Stimulated activated CD4-positive, alpha-beta T cell treated with anti-CD3 and anti-CD28 coated beads, TNF-alpha, amount 100 ng/mL, for 1 hour (primary cell): ENCODE measurements around the gene CSNK1A1.
"Not testable (repeated sequence)": the region's sequence is repeated elsewhere in the genome, so short reads cannot be mapped to it uniquely, and the experiment has no call there.

ENCODE experiments used
- DNase-seq, 3 donors: peaks; one replicate each; pipeline ENCODE4 v3.0.0-alpha.2; 2020; ENCODE audit warnings: low read depth in 3 of 3, low spot score in 1 of 3

Gene CSNK1A1

DNA sequence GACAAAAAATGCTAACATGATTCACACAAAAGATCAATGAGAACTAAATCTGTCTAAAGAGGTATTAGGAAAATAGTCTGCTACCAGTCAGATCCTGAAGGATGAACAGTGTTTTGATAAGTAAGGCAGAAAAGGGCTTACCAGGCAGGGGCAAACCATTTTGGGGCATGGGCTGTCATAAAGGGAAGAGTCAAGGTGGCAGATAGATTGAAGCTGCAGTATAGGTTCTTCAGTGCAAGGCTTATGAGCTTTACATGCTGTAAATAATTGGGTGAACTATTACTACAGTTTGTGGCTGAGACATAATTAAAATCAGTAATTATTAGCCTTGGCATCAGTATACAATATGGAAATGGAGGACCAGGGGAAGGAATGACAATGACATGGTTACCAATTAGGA, 21.8 kb downstream of the CSNK1A1 start:
- no peak for DNase-seq

- no peak for DNase-seq
Observed at GRCh38 chr5:149528281-149529060, 22.8 kb downstream of the CSNK1A1 start.

DNA sequence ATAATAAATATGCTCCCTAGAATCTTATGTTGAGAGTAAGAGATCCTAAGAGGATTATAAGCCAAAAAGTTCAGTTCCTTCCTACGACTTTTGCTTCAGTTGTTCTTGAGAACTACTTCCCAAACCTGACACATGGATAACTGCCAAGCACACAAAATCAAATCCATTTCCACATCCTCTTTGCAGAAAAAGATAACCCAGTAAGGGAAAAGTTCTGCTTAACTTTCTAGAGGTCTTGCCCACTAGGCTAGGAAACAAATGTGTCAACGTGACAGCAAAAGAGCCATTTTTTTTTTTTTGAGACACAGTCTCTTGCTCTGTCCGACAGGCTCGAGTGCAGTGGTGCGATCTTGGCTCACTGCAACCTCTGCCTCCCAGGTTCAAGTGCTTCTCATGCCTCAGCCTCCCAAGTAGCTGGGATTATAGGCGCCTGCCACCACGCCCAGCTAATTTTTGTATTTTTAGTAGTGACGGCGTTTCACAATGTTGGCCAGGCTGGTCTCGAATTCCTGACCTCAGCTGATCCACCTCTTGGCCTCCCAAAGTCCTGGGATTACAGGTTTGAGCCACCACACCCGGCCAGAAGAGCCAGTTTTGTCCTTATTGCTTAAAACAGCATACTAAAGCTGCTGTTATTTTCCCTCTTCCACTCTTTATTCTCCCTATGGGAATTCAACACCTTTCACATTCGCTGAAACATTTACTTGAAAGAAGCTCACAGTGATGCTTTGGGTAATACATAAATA, 24.2 kb downstream of the CSNK1A1 start:
- DNase-seq, result no peak

DNA sequence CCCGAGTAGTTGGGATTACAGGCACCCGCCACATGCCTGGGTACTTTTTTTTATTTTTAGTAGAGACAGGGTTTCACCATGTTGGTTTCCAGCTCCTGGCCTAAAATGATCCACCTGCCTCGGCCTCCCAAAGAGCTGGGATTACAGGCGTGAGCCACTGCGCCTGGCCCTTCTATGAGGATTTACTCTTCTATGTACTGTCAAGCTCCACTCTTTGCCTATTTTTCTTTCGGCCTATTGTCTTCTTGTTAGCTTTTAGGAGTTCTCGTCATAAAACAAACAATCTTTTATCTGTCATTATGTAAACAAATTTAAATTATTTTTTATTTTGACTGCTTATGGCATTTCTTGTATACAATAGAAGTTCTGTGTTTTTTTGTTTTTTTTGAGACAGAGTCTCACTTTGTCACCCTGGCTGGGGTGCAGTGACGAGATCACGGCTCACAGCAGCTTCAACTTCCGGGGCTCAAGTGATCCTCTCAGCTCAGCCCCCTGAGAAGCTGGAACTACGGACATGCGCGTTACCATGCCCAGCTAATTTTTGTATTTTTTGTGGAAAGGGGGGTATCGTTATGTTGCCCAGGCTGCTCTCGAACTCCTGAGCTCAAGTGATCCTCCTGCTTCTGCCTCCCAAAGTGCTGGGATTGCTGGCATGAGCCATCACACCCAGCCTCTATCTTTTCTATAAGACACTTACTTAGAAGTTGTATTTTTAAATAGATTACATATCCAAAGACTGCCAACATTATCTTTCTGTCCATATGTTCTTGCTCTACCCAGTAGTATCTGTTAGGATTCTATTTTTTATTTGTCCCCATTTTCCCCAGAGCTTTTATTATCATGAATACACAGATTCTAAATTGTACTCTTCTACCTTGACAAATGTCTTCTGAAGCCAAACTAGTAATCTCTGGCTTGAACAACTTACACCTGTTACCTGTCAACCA, 29.2 kb downstream of the CSNK1A1 start:
- DNase-seq, result no peak

- no peak for DNase-seq
Observed at GRCh38 chr5:149519601-149520000, 31.6 kb downstream of the CSNK1A1 start.

GRCh38 chr5:149518620-149519019, 32.6 kb downstream of the CSNK1A1 start:
- no peak for DNase-seq

- DNase-seq, result no peak
Observed at GRCh38 chr5:149517461-149518122, 33.6 kb downstream of the CSNK1A1 start.

GRCh38 chr5:149514512-149514911, 36.7 kb downstream of the CSNK1A1 start:
- no peak for DNase-seq

DNA sequence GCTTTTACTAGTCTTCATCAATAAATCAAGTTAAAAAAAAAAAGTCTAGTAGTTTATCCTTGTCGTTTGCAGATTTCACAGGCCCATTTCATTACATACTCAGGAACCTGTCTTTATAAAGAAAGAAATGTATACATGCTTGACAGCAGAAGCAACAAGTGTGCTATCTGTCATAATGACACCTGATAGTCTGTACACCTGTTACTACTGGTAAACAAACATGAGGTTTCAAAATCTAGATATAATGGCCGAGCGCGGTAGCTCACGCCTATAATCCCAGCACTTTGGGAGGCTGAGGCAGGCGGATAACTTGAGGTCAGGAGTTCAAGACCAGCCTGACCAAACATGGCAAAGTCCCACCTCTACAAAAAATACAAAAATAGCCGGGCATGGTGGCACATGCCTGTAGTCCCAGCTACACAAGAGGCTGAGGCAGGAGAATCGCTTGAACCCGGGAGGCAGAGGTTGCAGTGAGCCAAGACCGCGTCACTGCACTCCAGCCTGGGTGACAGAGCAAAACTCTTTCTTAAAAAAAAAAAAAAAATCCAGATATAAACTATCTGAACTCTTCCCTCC, 37.8 kb downstream of the CSNK1A1 start:
- not testable (repeated sequence) for DNase-seq

- DNase-seq, result no peak
Observed at GRCh38 chr5:149510136-149510535, 41.1 kb downstream of the CSNK1A1 start.

- no peak for DNase-seq
Observed at GRCh38 chr5:149504677-149505076, 46.6 kb downstream of the CSNK1A1 start.

GRCh38 chr5:149503006-149503405, 48.2 kb downstream of the CSNK1A1 start:
- DNase-seq, result no peak

- no peak for DNase-seq
Observed at GRCh38 chr5:149500922-149501582, 50.2 kb downstream of the CSNK1A1 start.

GRCh38 chr5:149498724-149499336, 52.4 kb downstream of the CSNK1A1 start:
- no peak for DNase-seq

DNA sequence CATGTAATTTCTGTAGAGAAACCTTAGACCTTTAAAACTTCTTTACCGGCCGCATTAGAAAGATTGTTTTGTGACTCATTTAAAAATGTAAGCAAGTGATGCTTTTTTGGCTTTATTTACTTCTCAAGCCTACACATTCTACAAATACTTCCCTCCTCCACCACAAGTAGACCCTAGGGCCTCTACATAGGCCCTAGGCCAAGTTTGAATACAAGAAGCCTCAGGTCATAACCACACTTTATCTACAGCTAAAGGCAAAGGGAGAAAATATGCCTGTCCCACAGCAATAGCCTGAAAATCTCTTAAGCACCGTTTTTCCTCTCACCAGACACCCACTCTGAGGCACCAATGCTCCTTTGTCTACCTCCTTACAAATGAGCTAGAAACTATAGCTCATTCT, 53.9 kb downstream of the CSNK1A1 start:
- no peak for DNase-seq

GRCh38 chr5:149496917-149497316, 54.3 kb downstream of the CSNK1A1 start:
- DNase-seq, result no peak

DNA sequence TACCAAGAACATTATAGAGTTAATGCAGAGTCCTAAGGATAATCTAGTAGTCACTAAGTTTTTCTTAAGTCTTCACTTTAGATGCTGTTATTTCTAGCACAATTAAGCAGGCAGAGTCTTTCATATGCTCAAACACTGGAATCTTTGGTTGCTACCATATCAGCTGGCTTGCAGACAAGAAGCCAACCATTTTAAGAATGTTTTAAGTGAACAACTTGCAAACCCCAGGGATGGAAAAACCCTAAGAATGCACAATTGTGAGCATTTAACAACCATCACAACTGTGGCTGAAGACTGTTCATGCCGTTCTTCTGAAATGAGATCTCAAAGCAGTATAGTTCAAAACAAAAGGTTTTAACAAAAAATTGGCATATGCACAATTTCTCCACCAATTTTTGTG, 55.1 kb downstream of the CSNK1A1 start:
- DNase-seq, result no peak

GRCh38 chr5:149495673-149496072, 55.6 kb downstream of the CSNK1A1 start:
- no peak for DNase-seq

- no peak for DNase-seq
Observed at GRCh38 chr5:149493316-149493715, 57.9 kb downstream of the CSNK1A1 start.

DNA sequence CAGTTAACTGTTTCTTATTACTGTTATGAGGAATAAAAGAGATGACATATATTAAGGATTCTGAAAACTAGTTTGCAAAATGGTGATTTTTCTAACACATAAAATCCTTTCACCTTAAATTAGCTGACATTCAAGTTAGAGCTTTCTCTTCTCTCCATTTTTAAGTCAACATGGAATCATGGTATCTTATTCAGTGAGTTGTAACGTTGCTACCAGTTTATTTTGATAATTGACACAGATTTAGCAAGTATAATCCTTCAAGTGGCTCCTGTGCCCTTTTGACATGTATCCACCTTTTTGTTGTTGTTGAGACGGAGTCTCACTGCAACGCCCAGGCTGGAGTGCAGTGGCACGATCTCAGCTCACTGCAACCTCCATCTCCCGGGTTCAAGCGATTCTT, 58.5 kb downstream of the CSNK1A1 start:
- DNase-seq, result no peak
